Ovary (tissue), 9 donors: ENCODE measurements around the gene KCNN1. TPM values are rescaled to one million over a fixed set of nuclear protein-coding genes. Genes with fewer than 3 reads are reported as not detected.

Source experiments
- DNase-seq, 5 donors: peaks; one replicate each; pipeline ENCODE4 v3.0.0-alpha.2; 2019 to 2020
- H3K27ac ChIP-seq, 2 donors: fragments of 200-600 bp; one replicate each; pipeline versions ENCODE4 v1.5.1 to v1.8.0; 2019 to 2022
- H3K27me3 ChIP-seq: fragments of 200-600 bp; one replicate; pipeline ENCODE4 v1.8.0; 2022
- H3K36me3 ChIP-seq: fragments of 200-600 bp; sonication (generic); one replicate; pipeline ENCODE4 v1.5.1; 2019
- H3K4me1 ChIP-seq: one replicate; pipeline ENCODE4 v1.8.1; 2013; ENCODE audit warnings: mild to moderate bottlenecking, moderate library complexity; ENCODE audit not compliant: insufficient read depth
- H3K4me3 ChIP-seq: fragments of 200-600 bp; sonication (generic); one replicate; pipeline ENCODE4 v1.5.1; 2017
- H3K9me3 ChIP-seq, 2 donors: fragments of 200-600 bp in 1 of 2; sonication (generic) in 1 of 2; one replicate each; pipeline versions ENCODE4 v1.5.1 to v1.8.1; 2013 to 2019; ENCODE audit warnings: mild to moderate bottlenecking in 1 of 2, moderate library complexity in 1 of 2
- CTCF ChIP-seq, 3 donors: fragments of 450-650 bp in 2 of 3; fragments of 200-600 bp in 1 of 3; IDR thresholded peaks; one replicate each; pipeline versions ENCODE4 v1.5.1 to v1.8.0; 2016 to 2022; ENCODE audit warnings: antibody characterized with exemption in 3 of 3, mild to moderate bottlenecking in 1 of 3
- EP300 ChIP-seq: sonication (generic); formaldehyde crosslinking; IDR thresholded peaks from one replicate; pipeline ENCODE4 v1.6.1; 2017; ENCODE audit warnings: antibody characterized with exemption
- POLR2A ChIP-seq: fragments of 450-650 bp; IDR thresholded peaks from one replicate; pipeline ENCODE4 v1.6.1; 2017; ENCODE audit warnings: antibody characterized with exemption, mild to moderate bottlenecking, moderate library complexity
- WGBS, 3 donors: extraction: QIAGEN DNeasy Blood & Tissue Kit in 1 of 3; methylation state at CpG; one replicate each; pipeline versions ENCODE4 v1.1.5 to v1.1.7; 2013 to 2017; 5-methylcytosine and 5-hydroxymethylcytosine counted together
- intact Hi-C, 4 donors: fragments of 100-400 bp; cut with DNase I; formaldehyde crosslinking; loops; one replicate each; pipeline versions ENCODE4 v1.11.0 to v1.15.1; 2022 to 2023
- polyA plus RNA-seq, 2 donors: library from polyadenylated mRNA; stranded (reverse); fragments of 200-250 nt in 1 of 2; fragments of 350-450 nt in 1 of 2; fragmentation: Illumina TruSeq in 1 of 2; extraction: RNeasy Lipid Tissue Mini Kit (QIAGEN cat#74804) in 1 of 2; gene quantifications; one replicate each; pipeline ENCODE4 v1.2.3, GENCODE V29; 2013 to 2014
- total RNA-seq, 7 donors: library from RNA; depleted of rRNA in 2 of 7; stranded (reverse); fragments of >200 nt in 2 of 7; fragmentation: NEBNext Ultra II Directional in 3 of 7; extraction: Animal tissue kit (Norgen Biotek cat#: 25700) in 3 of 7; gene quantifications; one replicate each; pipeline versions ENCODE4 v1.1.0 to v1.2.4, GENCODE V29; 2016 to 2023
- donor health status: DM: no; HTN: no; CAD: no; lungs with moderate emphysema.
- donor health status: DM: no; HTN: no; CAD: no.
- donor health status: Bipolar disorder and iron deficiency.
- donor health status: DM: yes; HTN: yes; CAD: no.
- donor health status: DM: no; HTN: no; CAD: no.
- donor health status: DM: yes; HTN: yes; CAD: no.

KCNN1 gene
- total and polyA plus RNA-seq, 9 donors: 0.33 to 5.9 (median 1.7) TPM; not detected in 1

- intact Hi-C loops: loop anchor here in 2 of 4 donors (5.0 to 10.0 kb wide), 2 partner anchors 126 to 134 kb away; partner anchors contain the start of gene SLC5A5 (in 1 of the 2)
- 74 to 88% (median 87%) methylated on average over 5 of the region's 5 CpGs for WGBS, 3 donors
- no peak overlapping the region for H3K27ac ChIP-seq
Measured at GRCh38 chr19:17998827-17999150, 31.9 kb downstream of the KCNN1 start.

DNA sequence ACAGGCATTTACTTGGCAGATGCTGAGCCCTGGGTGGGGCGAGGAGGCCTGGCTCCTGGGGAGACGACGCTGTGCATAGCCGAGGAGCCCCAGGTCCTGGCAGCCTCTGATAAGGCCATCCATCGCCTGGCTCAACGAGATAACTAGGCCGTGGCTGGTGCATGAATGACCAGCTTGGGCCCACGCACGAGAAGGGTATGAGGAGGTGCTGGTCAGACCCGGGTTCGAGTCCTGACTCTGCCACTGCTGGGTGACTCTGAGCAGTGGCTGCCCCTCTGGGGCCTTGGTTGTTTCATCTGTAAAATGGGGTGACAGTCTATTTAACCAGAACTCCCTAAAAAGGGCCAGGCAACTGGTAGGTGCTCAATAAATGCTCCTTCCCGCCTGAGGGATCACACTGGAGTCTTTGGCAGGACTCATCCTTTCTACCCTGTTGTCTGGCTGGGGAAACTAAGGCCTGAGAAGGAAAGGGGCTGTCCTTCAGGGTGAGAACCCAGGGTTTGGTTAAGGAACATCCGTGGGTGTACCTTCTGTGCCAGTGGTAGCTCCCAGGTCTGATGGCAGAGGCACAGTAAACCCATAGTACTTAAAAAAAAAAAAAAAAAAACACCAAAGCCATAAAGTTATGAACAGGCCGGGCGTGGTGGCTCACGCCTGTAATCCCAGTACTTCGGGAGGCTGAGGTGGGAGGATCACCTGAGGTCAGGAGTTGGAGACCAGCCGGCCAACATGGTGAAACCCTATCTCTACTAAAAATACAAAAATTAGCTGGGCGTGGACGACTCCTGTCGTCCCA, 33.0 kb downstream of the KCNN1 start:
- WGBS, 3 donors: 81 to 88% (median 83%) methylated on average over 21 of the region's 21 CpGs
- Histone ChIP-seq H3K27me3 (no peaks in the 10 kb centered on the region), H3K36me3 (no peaks in the 10 kb centered on the region), H3K9me3 (no peaks in the 10 kb centered on the region), H3K4me3 (no peak overlapping the region), H3K27ac (peak overlapping the region in 1 of 2 donors; percentile 78), H3K4me1 (peaks cover 5% of the 10 kb centered on the region)
- TF ChIP-seq POLR2A (no peak), EP300 (no peak), CTCF (IDR thresholded peaks at IDR 0.05) (no peak)
- intact Hi-C loops: loop anchor here in 3 of 4 donors (5.0 to 10.0 kb wide), 4 partner anchors 128 to 425 kb away; partner anchors contain the start of gene SLC5A5 (in 1 of the 3)
- DNase-seq: no peak

More at GRCh38 chr19:17998827-17999150, 31.9 kb downstream of the KCNN1 start:
- no peaks in the 10 kb centered on the region for H3K36me3 ChIP-seq
- no peak for TF ChIP-seq CTCF (IDR thresholded peaks at IDR 0.05)
- no peak for TF ChIP-seq EP300
- TF ChIP-seq POLR2A: no peak
- H3K4me1 ChIP-seq: peaks cover 5% of the 10 kb centered on the region
- no peak overlapping the region for H3K4me3 ChIP-seq
- H3K9me3 ChIP-seq: no peaks in the 10 kb centered on the region
- H3K27me3 ChIP-seq: no peaks in the 10 kb centered on the region
- no peak for DNase-seq

DNA sequence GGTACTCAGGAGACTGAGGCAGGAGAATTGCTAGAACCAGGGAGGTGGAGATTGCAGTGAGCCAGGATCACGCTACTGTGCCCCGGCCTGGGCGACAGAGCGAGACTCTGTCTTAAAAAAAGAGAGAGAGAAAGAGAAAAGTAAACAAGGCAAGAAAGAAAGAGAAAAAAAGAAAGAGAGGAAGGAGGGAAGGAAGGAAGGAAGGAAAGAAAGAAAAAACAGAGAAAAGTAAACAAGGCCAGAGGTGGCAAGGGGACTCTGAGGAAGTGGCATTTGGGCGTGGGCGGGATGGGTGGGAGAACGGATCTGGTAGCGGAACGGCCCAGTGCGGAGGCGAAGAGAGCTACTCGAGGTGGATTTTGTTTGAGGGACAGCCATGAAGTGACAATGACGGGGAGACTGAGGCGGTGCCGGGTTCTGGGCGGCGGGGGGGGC, 33.6 kb downstream of the KCNN1 start:
- H3K27me3 ChIP-seq: no peaks in the 10 kb centered on the region
- peak overlapping the region; percentile 57 to 78 for H3K27ac ChIP-seq
- WGBS, 3 donors: 22 to 23% (median 23%) methylated on average over 17 of the region's 17 CpGs
- H3K9me3 ChIP-seq: no peaks in the 10 kb centered on the region
- intact Hi-C loops: loop anchor here in 2 of 4 donors (10.0 kb wide), 2 partner anchors 254 to 424 kb away; a partner anchor contains a TSS
- H3K4me3 ChIP-seq: peak overlapping the region; percentile 74
- DNase-seq: no peak
- TF ChIP-seq CTCF (IDR thresholded peaks at IDR 0.05): no peak
- TF ChIP-seq POLR2A: no peak
- TF ChIP-seq EP300: no peak
- peaks cover 5% of the 10 kb centered on the region for H3K4me1 ChIP-seq
- H3K36me3 ChIP-seq: no peaks in the 10 kb centered on the region

GRCh38 chr19:18000915-18001776, 34.2 kb downstream of the KCNN1 start:
- peak; percentile 72 to 84 (median 82) for DNase-seq
- H3K27me3 ChIP-seq: no peaks in the 10 kb centered on the region
- H3K36me3 ChIP-seq: no peaks in the 10 kb centered on the region
- H3K4me3 ChIP-seq: peak overlapping the region; percentile 74
- no peaks in the 10 kb centered on the region for H3K9me3 ChIP-seq
- intact Hi-C loops: loop anchor here in 2 of 4 donors (10.0 kb wide), 2 partner anchors 254 to 424 kb away; a partner anchor contains a TSS
- TF ChIP-seq CTCF (IDR thresholded peaks at IDR 0.05): no peak
- peak; percentile 31 for TF ChIP-seq POLR2A
- no peak for TF ChIP-seq EP300
- 1% methylated on average over 34 to 105 of the region's 105 CpGs for WGBS, 3 donors
- peaks cover 5% of the 10 kb centered on the region for H3K4me1 ChIP-seq
- peak overlapping the region; percentile 57 to 78 for H3K27ac ChIP-seq
